ENCODE measurements around the gene FAAP100.
"Not testable (repeated sequence)": the region's sequence is repeated elsewhere in the genome, so short reads cannot be mapped to it uniquely, and the experiment has no call there.

The FAAP100 gene

DNA sequence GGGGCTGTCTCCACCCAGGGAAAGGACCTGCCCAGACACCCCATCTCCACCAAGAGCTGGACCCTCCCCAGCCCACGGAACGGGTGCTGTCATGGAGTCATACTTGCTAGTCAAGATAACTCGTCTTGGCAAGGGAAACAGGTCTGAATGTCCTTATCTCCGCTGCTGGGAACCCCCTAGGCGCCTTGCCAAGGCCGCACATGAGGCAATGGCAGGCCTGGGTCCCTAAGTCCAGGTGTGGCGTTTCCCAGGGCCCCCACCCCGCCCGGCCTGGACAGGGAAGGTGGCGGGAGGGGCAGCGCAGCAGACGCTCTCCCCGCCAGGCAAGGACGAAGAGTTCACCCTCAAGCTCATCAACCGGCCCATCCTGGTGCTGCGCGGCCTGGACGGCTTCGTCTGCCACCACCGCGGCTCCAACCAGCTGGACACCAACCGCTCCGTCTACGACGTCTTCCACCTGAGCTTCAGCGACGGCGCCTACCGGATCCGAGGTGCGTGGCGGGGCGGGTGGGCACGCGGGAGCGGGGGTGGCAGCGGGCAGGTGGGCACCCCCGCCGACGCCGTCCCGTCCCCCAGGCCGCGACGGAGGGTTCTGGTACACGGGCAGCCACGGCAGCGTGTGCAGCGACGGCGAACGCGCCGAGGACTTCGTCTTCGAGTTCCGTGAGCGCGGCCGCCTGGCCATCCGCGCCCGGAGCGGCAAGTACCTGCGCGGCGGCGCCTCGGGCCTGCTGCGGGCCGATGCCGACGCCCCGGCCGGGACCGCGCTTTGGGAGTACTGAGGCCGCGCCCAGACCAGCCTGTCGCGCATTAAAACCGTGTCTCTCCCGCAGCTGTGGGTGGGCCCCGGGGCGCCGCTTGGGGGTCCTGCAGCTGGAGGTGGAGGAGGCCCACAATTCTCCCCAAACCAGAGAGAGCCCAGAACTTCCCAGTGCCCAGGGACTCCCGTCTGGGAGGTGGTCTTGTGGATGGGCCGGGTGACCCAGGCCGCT, 15.6 kb downstream of the FAAP100 start:
- no peak for DNase-seq

GRCh38 chr17:81535480-81536298, 16.5 kb downstream of the FAAP100 start:
- no peak for DNase-seq

GRCh38 chr17:81535007-81535328, 17.2 kb downstream of the FAAP100 start:
- DNase-seq = no peak

DNA sequence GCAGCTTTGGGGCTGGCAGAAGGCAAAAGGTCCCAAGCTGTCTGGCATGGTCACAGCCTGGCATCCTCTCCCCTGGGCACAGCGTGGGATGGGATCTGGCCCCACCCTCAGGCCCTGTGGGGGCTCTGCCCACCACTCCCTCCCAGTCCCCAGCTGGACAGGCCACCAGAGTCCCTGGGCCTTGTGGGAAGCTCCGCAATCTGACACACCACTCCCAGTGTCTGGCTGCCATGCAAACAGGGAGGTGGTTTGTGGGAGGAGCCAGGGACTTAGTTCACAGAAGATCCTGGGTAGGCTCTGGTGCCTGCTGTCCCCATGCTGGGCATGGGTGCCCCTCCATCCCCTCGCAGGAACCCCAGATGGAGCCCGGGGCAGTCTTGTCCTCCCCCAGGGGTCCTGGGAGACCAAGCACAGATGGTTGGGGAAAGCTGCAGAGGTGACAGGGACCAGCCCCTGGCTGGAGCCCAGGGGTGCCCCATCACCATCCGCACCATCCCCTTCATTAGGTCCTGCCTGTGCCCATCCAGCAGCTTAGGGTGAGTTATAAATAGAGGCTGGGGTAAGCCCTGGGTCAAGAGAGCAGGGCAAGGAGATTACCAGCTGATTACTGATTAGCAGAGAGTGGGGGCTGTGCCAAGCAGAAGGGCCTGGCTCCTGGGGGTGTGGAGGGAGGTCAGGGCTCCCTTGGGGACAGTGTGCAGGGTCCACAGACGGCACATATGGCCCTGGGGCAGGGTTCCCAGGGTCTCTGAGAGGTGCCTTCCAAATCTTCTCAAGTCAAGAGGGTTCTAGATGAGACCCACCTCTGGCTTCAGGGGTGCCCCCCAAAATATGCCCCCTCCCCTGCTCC, 17.8 kb downstream of the FAAP100 start:
- no peak for DNase-seq

DNA sequence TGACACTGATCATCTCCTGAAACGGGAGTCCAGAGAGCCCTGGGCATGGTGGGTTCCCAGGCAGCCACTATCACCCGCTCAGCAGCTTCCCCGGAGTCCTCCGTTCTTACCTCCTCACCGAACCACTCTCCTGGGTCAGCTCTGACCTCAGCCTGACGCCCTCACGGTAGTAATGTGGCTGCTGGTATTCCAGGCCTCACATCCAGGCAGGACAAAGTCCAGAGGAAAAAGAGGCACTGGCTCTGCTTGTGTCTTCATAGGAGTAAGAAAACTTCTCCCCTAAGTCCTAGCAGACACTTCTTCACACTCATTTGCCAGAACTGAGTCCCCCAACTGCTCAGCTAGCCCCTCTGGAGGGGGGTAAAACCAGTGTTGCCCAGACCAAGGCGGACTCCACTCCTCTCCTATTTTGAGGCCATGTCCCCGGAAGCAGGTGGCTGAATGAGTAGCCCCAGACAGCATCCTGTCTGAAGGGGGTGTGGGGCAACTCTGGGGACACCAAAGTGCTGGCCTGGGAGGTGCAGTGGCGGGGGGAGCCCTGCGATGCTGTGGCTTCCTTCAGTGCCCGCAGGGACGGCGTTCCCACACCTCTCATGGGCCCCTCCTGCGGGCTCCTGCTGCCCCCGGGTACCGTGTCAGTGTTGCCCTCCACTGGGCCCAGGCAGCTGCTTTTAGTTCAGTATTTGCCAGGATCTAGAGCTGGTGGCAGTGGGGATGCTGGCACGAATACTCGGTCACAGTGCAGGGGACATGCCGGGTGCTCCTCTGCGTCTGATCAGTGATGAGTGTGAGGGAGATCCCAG, 18.6 kb downstream of the FAAP100 start:
- DNase-seq = no peak

DNA sequence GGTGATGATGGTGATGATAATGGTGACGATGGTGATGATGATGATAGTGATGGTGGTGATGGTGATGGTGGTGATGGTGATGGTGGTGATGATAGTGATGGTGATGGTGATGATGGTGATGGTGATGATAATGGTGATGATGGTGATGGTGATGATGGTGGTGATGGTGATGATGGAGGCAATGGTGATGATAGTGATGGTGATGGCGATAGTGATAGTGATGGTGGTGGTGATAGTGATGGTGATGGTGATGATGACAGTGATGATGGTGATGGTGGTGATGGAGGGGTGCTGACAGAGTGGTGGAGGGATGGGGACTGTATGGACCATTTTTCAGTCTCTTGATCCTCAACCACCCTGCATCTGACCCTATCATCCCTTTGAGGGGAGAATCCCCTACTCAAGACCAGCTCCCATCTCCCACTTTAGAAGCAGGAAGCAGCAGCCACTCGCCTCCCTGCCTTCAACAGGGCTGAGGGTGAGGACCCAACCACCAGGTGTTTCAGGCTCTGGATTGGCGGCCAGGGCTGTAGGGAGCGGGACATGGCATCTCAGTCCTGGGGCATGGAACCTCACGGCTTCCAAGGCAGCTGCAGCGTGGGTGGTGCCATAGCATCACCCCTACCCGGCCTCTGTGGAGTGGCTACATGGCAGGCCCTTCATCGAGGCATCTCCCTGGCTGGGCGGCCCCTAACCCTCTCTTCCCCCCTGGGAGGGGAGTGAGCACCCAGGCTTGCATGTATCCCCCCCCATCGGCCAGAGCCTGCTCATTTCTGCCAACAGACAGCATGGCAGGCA, 19.5 kb downstream of the FAAP100 start:
- no peak for DNase-seq

- not testable (repeated sequence) for DNase-seq
Measured at GRCh38 chr17:81531998-81532404, 20.2 kb downstream of the FAAP100 start.

DNA sequence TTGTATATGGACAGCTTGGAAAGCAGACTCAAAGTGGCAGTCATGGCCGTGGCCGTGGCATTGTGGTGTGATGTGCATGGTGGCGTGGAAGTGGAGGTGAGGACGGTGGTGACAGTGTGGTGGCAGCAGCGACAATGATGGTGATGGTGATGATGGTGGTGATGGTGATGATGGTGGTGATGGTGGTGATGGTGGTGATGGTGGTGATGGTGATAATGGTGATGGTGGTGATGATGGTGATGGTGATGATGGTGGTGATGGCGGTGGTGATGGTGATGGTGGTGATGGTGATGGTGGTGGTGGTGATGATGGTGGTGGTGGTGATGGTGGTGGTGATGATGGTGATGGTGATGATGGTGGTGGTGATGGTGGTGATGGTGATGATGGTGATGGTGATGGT, 21.1 kb downstream of the FAAP100 start:
- DNase-seq = not testable (repeated sequence)

DNA sequence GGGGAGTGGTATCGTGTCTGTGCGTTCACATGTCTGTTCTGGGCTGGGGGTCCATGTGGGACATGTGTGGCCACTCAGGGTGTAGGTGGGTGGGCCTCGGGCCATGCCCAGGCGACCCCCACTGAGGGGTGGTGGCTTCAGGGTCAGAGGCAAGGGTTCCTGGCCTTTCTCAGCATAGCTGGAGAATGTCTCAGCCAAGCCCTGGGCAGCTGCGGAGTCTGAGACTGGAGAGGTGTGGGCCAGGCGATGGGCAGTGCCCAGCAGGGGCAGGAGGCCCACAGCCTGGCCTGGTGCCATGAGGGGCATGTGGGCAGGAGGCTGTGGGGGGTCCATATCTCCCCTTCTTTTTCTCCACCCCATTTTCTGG, 22.7 kb downstream of the FAAP100 start:
- DNase-seq = no peak

GRCh38 chr17:81528651-81529436, 23.3 kb downstream of the FAAP100 start:
- DNase-seq = no peak

- no peak for DNase-seq
Measured at GRCh38 chr17:81528384-81528650, 23.8 kb downstream of the FAAP100 start.

- no peak for DNase-seq
Measured at GRCh38 chr17:81527591-81528383, 24.4 kb downstream of the FAAP100 start, which contains the start of gene FSCN2. Gene FSCN2, plus strand, starts transcription at chr17:81528377. Its CDS starts 155 bp downstream, at chr17:81528532.

DNA sequence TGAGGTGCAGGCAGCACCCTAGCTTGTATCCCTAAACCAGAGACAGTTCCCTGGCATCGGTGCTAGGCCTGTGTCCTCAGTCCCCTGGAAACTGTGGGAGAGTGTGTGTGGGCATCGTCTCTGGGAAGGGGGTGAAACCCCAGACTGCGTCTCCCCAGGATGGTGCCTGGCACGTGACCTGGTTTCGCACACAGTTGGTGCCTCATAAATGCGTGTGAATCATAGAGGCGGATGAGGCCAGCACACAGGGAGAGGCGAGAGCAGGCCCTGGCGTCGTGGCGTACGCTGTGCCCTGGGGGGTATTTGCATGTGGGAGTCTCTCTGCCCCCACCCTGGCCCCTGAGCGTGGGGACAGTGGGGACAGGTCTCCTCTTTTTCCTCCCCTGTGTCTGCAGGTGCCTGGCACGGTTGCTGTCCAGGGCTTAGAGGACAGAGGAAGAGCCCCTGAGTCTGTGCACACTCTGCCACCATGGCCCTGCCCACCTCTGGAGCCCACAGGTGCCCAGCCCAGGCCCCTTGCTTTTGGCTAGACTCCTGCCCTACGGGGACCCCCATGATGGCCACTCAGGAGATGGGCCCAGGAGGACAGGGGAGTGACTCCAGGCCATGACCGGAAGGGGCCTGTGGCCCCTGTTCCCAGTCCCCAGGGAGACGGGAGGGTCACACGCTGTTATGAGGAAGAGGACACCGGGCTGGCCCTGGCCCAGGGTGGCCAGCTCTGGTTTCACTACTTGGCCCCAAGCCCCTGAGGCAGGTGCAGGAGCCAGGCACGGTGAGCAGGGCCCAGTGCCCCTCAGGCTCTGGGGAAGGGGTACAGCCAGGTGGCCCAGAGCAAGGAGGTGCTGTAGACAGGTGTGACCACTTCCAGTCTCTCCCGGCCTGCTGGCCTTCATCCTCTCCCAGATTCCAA, 25.2 kb downstream of the FAAP100 start:
- DNase-seq = no peak

GRCh38 chr17:81524865-81525159, 27.3 kb downstream of the FAAP100 start:
- no peak for DNase-seq

DNA sequence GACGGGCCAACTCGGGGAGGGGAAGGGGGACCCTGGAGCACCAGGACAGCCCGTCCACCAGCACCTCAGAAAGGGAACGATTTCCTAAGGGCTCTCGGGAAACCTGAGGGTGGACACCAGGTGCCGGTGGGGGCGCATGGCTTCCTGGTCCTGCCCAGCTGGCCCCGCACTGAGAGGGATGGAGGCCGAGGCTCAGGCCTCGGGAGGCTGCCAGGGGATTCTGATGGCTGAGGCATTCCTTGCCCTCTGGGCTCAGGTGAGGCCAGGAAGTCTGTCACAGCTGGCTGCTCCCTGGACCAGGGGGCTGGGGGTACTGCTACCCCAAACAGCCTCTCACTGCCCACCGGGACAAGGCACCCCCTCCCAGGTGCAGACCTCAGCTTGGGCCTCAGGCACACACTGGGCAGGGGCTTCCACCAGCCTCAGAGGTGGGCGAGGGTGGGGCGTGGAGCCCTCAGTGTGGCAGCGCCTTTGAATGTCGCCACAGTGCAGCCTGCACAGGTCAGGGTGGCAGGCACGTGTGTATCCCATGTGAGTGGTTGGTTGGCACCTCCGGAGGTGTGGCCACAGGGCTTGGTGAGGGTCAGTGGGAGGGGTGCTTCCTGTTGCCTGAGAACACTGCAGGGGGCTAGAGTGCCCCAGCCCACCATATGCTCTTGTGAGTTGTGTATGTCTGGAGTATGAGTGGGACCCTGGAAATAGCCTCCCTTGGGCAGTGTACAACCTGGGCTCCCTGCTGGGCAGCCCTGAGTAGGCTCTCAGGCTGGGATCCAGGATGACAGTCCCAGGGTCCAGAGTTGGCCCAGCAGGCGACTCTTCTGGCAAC, 27.9 kb downstream of the FAAP100 start:
- no peak for DNase-seq

DNA sequence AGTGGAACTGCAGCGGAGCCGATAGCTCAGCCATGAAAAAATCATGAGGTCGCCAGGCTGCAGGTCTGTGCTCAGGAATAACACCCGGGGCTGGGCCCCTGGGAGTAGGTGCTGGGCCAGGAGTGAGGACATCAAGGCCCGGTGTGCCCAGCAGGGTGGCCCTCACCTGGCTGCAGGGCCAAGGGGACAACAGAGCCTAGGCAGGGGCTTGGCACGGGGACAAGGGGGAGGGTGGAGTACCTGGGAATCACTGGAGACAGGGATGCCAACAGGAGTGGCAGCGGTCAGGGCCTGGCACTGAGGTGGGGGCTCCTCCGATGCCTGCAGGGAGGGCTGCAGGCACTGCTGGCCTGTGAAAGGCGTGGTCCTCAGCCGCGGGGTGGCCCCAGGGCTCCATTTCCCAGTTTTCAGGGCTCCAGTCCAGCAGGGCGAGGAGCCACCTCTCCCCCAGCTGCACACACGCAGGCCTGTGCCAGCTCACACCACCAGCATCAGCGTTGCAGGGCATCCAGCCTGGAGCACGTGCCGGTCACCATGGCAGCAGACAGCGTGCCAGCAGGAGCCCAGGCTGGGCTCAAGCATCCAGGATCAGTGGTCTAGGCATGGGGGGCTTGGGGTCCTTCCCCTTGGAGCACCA, 28.6 kb downstream of the FAAP100 start:
- no peak for DNase-seq
